Measurements from ENCODE around the gene NXPE3. TPM values are rescaled to one million over a fixed set of nuclear protein-coding genes. Genes with fewer than 3 reads are reported as not detected.

NXPE3 gene
- total RNA-seq, 4 donors from 2014 or later, result 31.5 to 52.0 (median 44.5) TPM

- in situ Hi-C loops (cut with MboI; ENCODE audit: low sequenced_read_pairs in 4 of 4) (no loop called here), intact Hi-C loops (cut with DNase I; ENCODE audit: low total_unique reads) (no loop called here)
- no peaks in the 10 kb centered on the region for H3K27me3 ChIP-seq
- no peaks in the 10 kb centered on the region for H3K9me3 ChIP-seq
- ATAC-seq (no peak), DNase-seq (no peak)
- no peaks in the 10 kb centered on the region for H3K4me1 ChIP-seq
- no peak overlapping the region for H3K4me3 ChIP-seq
- H3K36me3 ChIP-seq, result no peaks in the 10 kb centered on the region
- TF ChIP-seq CTCF (IDR thresholded peaks at IDR 0.05 in 4 of 5, conservative IDR thresholded peaks at IDR 0.05 in 1 of 5) (no peak), POLR2A (IDR thresholded peaks at IDR 0.05) (no peak)
- no peak overlapping the region for H3K27ac ChIP-seq
These were observed 88.5 kb downstream of the NXPE3 start for GRCh38 chr3:101867511-101867910.

- DNase-seq (no peak), ATAC-seq (no peak)
- Histone ChIP-seq H3K4me3 (no peak overlapping the region), H3K36me3 (no peaks in the 10 kb centered on the region), H3K27ac (no peak overlapping the region), H3K9me3 (no peaks in the 10 kb centered on the region), H3K27me3 (no peaks in the 10 kb centered on the region), H3K4me1 (no peaks in the 10 kb centered on the region)
- intact Hi-C loops (cut with DNase I; ENCODE audit: low total_unique reads), result no loop called here
- in situ Hi-C loops (cut with MboI; ENCODE audit: low sequenced_read_pairs in 4 of 4), result no loop called here
- TF ChIP-seq CTCF (IDR thresholded peaks at IDR 0.05 in 4 of 5, conservative IDR thresholded peaks at IDR 0.05 in 1 of 5), result no peak
- TF ChIP-seq POLR2A (IDR thresholded peaks at IDR 0.05), result no peak
These were observed 89.0 kb downstream of the NXPE3 start for GRCh38 chr3:101867996-101868395.

- in situ Hi-C loops (cut with MboI; ENCODE audit: low sequenced_read_pairs in 4 of 4), result no loop called here
These were observed 89.8 kb downstream of the NXPE3 start for GRCh38 chr3:101868534-101869464.

GRCh38 chr3:101870138-101870537 is 91.1 kb downstream of the NXPE3 start:
- Histone ChIP-seq H3K27ac (no peak overlapping the region), H3K4me3 (no peak overlapping the region), H3K4me1 (no peaks in the 10 kb centered on the region), H3K9me3 (no peaks in the 10 kb centered on the region), H3K27me3 (no peaks in the 10 kb centered on the region), H3K36me3 (no peaks in the 10 kb centered on the region)
- in situ Hi-C loops (cut with MboI; ENCODE audit: low sequenced_read_pairs in 4 of 4) (no loop called here), intact Hi-C loops (cut with DNase I; ENCODE audit: low total_unique reads) (no loop called here)
- no peak for TF ChIP-seq CTCF (IDR thresholded peaks at IDR 0.05 in 4 of 5, conservative IDR thresholded peaks at IDR 0.05 in 1 of 5)
- TF ChIP-seq POLR2A (IDR thresholded peaks at IDR 0.05), result no peak
- ATAC-seq (no peak), DNase-seq (no peak)

More at GRCh38 chr3:101868534-101869464, 89.8 kb downstream of the NXPE3 start:
- Histone ChIP-seq H3K4me1 (no peaks in the 10 kb centered on the region), H3K27ac (no peak overlapping the region), H3K9me3 (no peaks in the 10 kb centered on the region), H3K4me3 (no peak overlapping the region), H3K27me3 (no peaks in the 10 kb centered on the region), H3K36me3 (no peaks in the 10 kb centered on the region)
- ATAC-seq (peak; percentile 56), DNase-seq (no peak)
- TF ChIP-seq POLR2A (IDR thresholded peaks at IDR 0.05), result no peak
- TF ChIP-seq CTCF (IDR thresholded peaks at IDR 0.05 in 4 of 5, conservative IDR thresholded peaks at IDR 0.05 in 1 of 5), result no peak
- intact Hi-C loops (cut with DNase I; ENCODE audit: low total_unique reads), result no loop called here

All from gastrocnemius medialis (tissue), 4 donors.